ENCODE measurements around the gene PSMA5.
"Not testable (repeated sequence)": the region's sequence is repeated elsewhere in the genome, so short reads cannot be mapped to it uniquely, and the experiment has no call there.

The PSMA5 gene

GRCh38 chr1:109432336-109432735 lies 6.1 kb upstream of the PSMA5 start:
- DNase-seq (ENCODE audit: low read depth) = peak; percentile 28

GRCh38 chr1:109427171-109427467 lies 871 bp upstream of the PSMA5 start:
- no peak for DNase-seq (ENCODE audit: low read depth)

- DNase-seq (ENCODE audit: low read depth) = no peak
Measured at GRCh38 chr1:109425391-109426280, 612 bp downstream of the PSMA5 start.

- DNase-seq (ENCODE audit: low read depth) = no peak
Measured at GRCh38 chr1:109423498-109423897, 2.8 kb downstream of the PSMA5 start.

- no peak for DNase-seq (ENCODE audit: low read depth)
Measured at GRCh38 chr1:109412551-109412950, 13.7 kb downstream of the PSMA5 start.

GRCh38 chr1:109404838-109405237 lies 21.4 kb downstream of the PSMA5 start:
- DNase-seq (ENCODE audit: low read depth) = no peak

- no peak for DNase-seq (ENCODE audit: low read depth)
Measured at GRCh38 chr1:109402025-109402424, 24.2 kb downstream of the PSMA5 start.

GRCh38 chr1:109400035-109400655 lies 26.1 kb downstream of the PSMA5 start:
- DNase-seq (ENCODE audit: low read depth) = no peak

GRCh38 chr1:109399326-109399957 lies 26.8 kb downstream of the PSMA5 start:
- DNase-seq (ENCODE audit: low read depth) = no peak

- no peak for DNase-seq (ENCODE audit: low read depth)
Measured at GRCh38 chr1:109398343-109399225, 27.7 kb downstream of the PSMA5 start.

GRCh38 chr1:109397581-109398342 lies 28.5 kb downstream of the PSMA5 start, which contains the start of gene SORT1:
SORT1 (minus strand) TSS chr1:109397918; CDS start chr1:109397892, 26 bp downstream.
- DNase-seq (ENCODE audit: low read depth) = peak; percentile 51

GRCh38 chr1:109396871-109397580 lies 29.2 kb downstream of the PSMA5 start:
- no peak for DNase-seq (ENCODE audit: low read depth)

- DNase-seq (ENCODE audit: low read depth) = no peak
Measured at GRCh38 chr1:109396513-109396839, 29.8 kb downstream of the PSMA5 start.

- no peak for DNase-seq (ENCODE audit: low read depth)
Measured at GRCh38 chr1:109395602-109396512, 30.4 kb downstream of the PSMA5 start.

GRCh38 chr1:109395282-109395599 lies 31.0 kb downstream of the PSMA5 start:
- not testable (repeated sequence) for DNase-seq (ENCODE audit: low read depth)

- DNase-seq (ENCODE audit: low read depth) = no peak
Measured at GRCh38 chr1:109394591-109395281, 31.5 kb downstream of the PSMA5 start.

GRCh38 chr1:109393617-109394233 lies 32.5 kb downstream of the PSMA5 start:
- no peak for DNase-seq (ENCODE audit: low read depth)

- no peak for DNase-seq (ENCODE audit: low read depth)
Measured at GRCh38 chr1:109392788-109393616, 33.2 kb downstream of the PSMA5 start.
